Measurements from ENCODE around the gene TNFSF9.
A peak's percentile ranks its signal among the peaks of the same experiment; 100 is the strongest.

TNFSF9 gene

GRCh38 chr19:6530386-6531162, at the start of gene TNFSF9:
Gene TNFSF9, plus strand, starts transcription at chr19:6531026. Its CDS starts 11 bp downstream, at chr19:6531037.
- Mint-ChIP-seq H3K27me3 (ENCODE audit: low read depth, poor library complexity) (peaks cover 82% of the 10 kb centered on the region), H3K4me3 (peak within 1 kb of the TSS; percentile 87), H3K36me3 (ENCODE audit: low read depth) (no peaks in the 10 kb centered on the region), H3K9me3 (peaks cover 12% of the 10 kb centered on the region), H3K4me1 (peaks cover 43% of the 10 kb centered on the region), H3K27ac (peak within 1 kb of the TSS; percentile 2)
- TF ChIP-seq, protein P1, sequence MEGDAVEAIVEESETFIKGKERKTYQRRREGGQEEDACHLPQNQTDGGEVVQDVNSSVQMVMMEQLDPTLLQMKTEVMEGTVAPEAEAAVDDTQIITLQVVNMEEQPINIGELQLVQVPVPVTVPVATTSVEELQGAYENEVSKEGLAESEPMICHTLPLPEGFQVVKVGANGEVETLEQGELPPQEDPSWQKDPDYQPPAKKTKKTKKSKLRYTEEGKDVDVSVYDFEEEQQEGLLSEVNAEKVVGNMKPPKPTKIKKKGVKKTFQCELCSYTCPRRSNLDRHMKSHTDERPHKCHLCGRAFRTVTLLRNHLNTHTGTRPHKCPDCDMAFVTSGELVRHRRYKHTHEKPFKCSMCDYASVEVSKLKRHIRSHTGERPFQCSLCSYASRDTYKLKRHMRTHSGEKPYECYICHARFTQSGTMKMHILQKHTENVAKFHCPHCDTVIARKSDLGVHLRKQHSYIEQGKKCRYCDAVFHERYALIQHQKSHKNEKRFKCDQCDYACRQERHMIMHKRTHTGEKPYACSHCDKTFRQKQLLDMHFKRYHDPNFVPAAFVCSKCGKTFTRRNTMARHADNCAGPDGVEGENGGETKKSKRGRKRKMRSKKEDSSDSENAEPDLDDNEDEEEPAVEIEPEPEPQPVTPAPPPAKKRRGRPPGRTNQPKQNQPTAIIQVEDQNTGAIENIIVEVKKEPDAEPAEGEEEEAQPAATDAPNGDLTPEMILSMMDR (IDR thresholded peaks at IDR 0.05) = no peak
- DNase-seq = peak; percentile 97

DNA sequence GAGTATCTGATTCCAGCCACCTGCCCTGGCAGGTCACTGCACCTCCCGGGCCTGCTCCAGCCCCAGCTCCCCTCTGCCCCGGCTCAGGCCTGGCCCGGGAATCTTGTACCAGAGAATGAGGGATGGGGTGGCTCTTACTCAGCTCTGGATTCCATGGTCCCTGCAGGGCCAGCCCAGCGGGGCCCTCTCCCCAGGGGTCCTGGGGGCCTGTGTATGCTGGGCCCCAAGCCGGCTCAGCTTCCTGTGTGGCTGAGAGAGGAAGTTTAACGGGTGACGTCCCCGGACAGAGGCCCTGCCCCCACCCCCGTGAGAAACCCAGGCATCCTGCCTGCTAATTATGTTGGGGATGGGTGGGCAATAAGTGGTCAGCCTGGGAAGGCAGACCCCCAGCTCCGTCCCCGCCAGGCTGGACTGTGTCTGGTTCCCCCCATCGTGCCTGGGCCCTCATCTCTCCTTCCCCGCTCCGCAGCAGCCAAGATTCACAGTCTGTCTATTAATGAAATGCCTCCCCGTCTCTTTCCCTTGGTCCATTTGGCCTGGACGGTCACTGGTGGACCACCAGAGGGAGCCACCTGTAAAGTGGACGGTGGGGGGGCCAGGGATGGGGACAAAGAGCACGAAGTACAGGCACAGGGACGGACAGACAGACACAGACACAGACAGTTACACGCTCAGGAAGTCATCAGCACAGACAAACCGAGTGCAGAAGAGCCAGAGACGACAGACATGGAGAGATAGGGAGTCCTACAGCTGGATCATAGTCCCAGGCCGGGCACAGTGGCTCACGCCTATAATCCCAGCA, 49.1 kb upstream of the TNFSF9 start, which contains the start of gene DENND1C:
TSS of gene DENND1C (minus strand) at position 247 of the 802 bp plus-strand sequence. CDS start at position 155, 92 bp downstream.
- Mint-ChIP-seq H3K9me3 (no peaks in the 10 kb centered on the region), H3K4me3 (no peak within 1 kb of the TSS), H3K27ac (no peak within 1 kb of the TSS), H3K27me3 (ENCODE audit: low read depth, poor library complexity) (peaks cover 43% of the 10 kb centered on the region), H3K4me1 (peaks cover 14% of the 10 kb centered on the region), H3K36me3 (ENCODE audit: low read depth) (no peaks in the 10 kb centered on the region)
- DNase-seq = peak; percentile 55
- TF ChIP-seq, protein P1 (IDR thresholded peaks at IDR 0.05) = peak; percentile 52

DNA sequence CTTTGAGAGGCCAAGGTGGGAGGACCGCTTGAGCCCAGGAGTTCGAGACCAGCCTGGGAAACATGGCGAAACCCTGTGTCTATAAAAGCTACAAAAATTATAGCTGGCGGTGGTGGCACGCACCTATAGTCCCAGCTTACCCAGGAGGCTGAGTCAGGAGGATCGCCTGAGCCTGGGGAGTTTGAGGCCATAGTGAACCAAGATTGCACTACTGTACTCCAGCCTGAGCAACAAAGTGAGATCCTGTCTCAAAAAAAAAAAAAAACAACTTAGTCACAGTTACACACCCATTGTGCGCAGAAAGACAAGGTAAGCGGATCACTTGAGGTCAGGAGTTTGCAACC, 48.5 kb upstream of the TNFSF9 start:
- peaks cover 42% of the 10 kb centered on the region for H3K27me3 Mint-ChIP-seq (ENCODE audit: low read depth, poor library complexity)
- no peak overlapping the region for H3K4me3 Mint-ChIP-seq
- TF ChIP-seq, protein P1 (IDR thresholded peaks at IDR 0.05) = no peak
- H3K27ac Mint-ChIP-seq = no peak overlapping the region
- peaks cover 14% of the 10 kb centered on the region for H3K4me1 Mint-ChIP-seq
- DNase-seq = no peak
- no peaks in the 10 kb centered on the region for H3K9me3 Mint-ChIP-seq
- H3K36me3 Mint-ChIP-seq (ENCODE audit: low read depth) = no peaks in the 10 kb centered on the region

GRCh38 chr19:6483235-6483634, 47.6 kb upstream of the TNFSF9 start:
- H3K27ac Mint-ChIP-seq = no peak overlapping the region
- peaks cover 48% of the 10 kb centered on the region for H3K27me3 Mint-ChIP-seq (ENCODE audit: low read depth, poor library complexity)
- no peak overlapping the region for H3K4me3 Mint-ChIP-seq
- TF ChIP-seq, protein P1 (IDR thresholded peaks at IDR 0.05) = no peak
- no peaks in the 10 kb centered on the region for H3K36me3 Mint-ChIP-seq (ENCODE audit: low read depth)
- no peaks in the 10 kb centered on the region for H3K9me3 Mint-ChIP-seq
- DNase-seq = no peak
- peaks cover 14% of the 10 kb centered on the region for H3K4me1 Mint-ChIP-seq

DNA sequence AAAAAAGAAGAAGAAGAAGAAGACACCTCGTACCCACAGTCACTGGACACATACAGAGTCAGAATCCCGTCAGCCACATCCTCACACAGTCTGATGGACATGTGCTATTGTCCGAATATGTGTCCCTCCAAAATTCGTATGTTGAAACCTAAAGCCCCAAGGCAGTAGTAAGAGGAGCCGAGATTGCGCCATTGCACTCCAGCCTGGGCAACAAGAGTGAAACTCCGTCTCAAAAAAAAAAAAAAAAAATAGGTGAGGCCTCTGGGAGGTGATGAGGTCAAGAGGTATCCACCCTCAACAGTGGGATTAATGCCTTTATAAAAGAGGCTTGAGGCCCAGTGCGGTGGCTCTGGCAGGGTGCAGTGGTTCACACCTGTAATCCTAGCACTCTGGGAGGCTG, 46.6 kb upstream of the TNFSF9 start:
- H3K4me3 Mint-ChIP-seq = no peak overlapping the region
- no peak overlapping the region for H3K27ac Mint-ChIP-seq
- no peak for DNase-seq
- H3K9me3 Mint-ChIP-seq = no peaks in the 10 kb centered on the region
- H3K4me1 Mint-ChIP-seq = peaks cover 14% of the 10 kb centered on the region
- peaks cover 47% of the 10 kb centered on the region for H3K27me3 Mint-ChIP-seq (ENCODE audit: low read depth, poor library complexity)
- no peaks in the 10 kb centered on the region for H3K36me3 Mint-ChIP-seq (ENCODE audit: low read depth)
- TF ChIP-seq, protein P1 (IDR thresholded peaks at IDR 0.05) = no peak
